ENCODE measurements around the gene PREX1.
"Not testable (repeated sequence)": the region's sequence is repeated elsewhere in the genome, so short reads cannot be mapped to it uniquely, and the experiment has no call there.

Gene PREX1, protein sequence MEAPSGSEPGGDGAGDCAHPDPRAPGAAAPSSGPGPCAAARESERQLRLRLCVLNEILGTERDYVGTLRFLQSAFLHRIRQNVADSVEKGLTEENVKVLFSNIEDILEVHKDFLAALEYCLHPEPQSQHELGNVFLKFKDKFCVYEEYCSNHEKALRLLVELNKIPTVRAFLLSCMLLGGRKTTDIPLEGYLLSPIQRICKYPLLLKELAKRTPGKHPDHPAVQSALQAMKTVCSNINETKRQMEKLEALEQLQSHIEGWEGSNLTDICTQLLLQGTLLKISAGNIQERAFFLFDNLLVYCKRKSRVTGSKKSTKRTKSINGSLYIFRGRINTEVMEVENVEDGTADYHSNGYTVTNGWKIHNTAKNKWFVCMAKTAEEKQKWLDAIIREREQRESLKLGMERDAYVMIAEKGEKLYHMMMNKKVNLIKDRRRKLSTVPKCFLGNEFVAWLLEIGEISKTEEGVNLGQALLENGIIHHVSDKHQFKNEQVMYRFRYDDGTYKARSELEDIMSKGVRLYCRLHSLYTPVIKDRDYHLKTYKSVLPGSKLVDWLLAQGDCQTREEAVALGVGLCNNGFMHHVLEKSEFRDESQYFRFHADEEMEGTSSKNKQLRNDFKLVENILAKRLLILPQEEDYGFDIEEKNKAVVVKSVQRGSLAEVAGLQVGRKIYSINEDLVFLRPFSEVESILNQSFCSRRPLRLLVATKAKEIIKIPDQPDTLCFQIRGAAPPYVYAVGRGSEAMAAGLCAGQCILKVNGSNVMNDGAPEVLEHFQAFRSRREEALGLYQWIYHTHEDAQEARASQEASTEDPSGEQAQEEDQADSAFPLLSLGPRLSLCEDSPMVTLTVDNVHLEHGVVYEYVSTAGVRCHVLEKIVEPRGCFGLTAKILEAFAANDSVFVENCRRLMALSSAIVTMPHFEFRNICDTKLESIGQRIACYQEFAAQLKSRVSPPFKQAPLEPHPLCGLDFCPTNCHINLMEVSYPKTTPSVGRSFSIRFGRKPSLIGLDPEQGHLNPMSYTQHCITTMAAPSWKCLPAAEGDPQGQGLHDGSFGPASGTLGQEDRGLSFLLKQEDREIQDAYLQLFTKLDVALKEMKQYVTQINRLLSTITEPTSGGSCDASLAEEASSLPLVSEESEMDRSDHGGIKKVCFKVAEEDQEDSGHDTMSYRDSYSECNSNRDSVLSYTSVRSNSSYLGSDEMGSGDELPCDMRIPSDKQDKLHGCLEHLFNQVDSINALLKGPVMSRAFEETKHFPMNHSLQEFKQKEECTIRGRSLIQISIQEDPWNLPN (N-terminal part only)

DNA sequence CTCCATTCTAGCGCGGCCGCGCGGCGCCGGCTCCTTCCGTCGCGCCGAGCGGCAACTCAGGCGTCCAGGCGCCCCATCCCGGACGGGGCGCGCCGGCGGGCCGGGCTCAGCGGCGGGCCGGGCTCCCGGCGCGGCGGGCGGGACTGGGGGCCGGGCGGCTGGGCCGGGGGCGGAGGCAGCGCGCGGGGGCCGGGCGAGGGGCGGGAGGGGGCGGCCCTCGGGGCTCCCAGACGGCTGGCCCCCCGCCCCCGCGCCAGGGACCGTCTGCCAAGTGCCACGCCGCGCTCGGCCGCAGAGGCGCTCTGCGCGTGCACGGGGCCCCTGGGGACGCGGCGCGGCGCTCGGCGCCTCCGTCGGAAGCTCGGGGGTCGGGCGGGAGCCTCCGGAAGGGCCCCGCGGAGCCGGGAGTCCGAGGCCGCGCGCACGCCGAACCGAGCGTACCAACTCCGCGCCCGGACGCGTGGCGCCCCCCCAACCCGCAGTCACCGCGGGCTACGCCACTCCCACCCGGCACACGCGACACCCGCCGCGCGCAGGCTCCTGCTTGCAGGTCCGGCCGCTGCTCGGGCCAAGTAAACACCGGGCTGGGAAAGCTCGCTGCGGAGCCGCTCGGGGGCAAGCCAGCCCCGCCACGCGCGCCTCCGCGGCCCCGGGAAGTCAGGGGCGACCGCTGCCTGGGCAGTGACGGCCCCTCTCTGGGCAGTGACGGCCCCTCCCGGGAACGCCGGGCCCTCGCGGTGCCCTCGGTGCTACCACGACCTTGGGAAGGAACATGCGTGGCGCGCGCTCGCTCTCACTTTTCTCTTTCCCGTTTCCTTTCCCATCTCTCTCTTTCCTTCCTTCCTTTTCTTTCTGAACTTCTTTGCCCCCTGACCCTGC lies at the start of gene PREX1:
TSS of gene PREX1 (minus strand) at position 145 of the 879 bp plus-strand sequence. CDS start at position 6, 139 bp downstream.
- DNase-seq (ENCODE audit: low spot score): peak; percentile 90

DNA sequence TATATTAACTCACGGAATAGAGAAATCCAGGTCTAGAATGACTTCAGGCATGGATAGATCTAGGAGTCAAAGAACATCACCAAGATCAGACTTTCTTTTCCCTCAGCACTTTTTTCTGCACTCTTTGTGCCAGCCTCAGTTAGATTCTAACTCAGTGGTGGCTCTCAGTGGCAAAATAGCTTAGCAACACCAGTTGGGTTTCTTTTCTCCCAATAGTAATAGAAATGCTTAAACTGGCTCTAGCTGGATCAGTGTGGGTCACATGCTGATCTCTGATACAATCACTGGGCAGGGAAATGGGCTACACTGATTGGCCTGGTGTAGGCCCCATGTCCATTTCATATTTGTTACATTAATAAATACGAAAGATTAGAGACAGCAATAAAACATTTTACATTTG lies 49.5 kb upstream of the PREX1 start:
- DNase-seq (ENCODE audit: low spot score): no peak

DNA sequence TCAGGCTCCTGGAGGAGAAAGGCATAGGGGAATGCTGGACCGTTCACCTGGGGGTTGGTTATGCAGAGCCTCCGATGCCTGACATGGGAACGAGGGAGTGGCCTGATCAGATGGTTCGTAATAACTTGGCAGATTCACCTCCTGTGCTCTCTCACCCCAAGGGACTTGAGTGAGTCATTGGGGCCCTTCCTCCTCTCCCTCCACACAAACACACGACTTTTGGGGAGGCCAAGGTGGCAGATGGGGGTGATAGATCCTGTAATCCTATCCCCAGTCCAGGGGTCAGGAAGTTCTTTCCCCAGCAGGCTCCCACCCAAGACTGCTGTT lies 48.1 kb upstream of the PREX1 start:
- DNase-seq (ENCODE audit: low spot score): no peak

DNA sequence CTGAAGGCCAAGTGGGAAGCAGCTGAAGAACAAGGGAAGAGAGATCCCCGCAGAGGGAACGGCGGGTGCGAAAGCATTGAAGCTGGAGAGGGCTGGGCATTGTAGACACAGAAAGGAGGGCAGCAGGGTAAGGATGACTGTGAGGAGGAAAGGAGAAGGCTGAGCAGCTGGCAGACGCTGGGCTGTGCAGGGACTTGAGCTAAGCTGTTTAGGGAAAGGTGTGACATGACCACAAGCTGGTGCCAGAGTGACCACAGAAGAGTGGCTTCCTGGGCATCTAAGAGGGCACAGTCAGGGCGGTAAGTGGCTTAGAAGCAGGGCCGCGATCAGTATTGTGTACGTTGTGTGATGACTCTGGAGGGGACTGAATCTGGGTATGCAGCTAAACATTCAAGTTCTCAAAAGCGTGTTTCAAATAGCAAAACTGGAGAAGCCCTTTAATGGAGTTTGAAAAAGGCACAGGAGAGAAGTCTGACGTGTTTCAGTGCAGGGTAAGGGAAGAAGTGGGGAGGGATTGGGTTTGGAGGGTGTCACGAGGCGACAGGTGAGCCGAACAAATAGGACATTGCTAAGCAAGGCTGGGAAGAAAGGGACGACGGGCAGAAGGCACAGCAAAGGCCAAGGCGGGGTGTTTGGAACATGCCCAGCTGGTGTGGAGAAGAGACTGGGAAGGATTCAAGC lies 47.6 kb upstream of the PREX1 start:
- no peak for DNase-seq (ENCODE audit: low spot score)

DNA sequence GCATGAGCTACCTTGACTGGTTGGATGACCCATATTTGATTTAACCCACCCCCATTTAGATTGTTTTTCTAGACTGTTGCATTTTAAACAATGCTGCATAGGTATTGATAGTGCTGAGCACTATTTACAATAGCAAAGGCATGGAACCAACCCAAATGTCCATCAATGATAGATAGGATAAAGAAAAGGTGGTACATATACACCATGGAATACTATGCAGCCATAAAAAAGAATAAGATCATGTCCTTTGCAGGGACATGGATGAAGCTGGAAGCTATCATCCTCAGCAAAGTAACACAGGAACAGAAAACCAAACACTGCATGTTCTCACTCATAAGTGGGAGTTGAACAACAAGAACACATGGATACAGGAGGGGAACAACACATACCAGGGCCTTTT lies 41.6 kb upstream of the PREX1 start:
- DNase-seq (ENCODE audit: low spot score): not testable (repeated sequence)

DNA sequence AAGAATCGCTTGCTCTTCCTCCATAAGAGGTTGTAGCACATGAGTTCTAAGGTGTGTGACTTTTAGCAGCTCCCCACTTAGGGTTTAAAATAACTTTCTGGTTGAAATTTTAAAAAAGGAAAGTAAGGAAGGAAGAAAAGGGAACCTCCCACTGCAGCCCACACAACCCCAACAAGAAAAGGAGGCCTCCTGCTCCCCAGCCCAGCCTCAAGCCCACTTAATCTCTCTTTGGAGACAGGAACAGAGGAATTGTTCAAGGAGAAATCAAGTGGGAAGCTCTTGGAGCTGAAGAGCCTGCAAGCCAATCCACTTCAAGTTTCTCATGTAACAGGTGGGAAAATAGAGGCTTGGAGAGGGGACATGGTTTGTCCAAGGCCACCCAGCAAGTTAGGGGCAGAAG lies 39.1 kb upstream of the PREX1 start:
- DNase-seq (ENCODE audit: low spot score): no peak

DNA sequence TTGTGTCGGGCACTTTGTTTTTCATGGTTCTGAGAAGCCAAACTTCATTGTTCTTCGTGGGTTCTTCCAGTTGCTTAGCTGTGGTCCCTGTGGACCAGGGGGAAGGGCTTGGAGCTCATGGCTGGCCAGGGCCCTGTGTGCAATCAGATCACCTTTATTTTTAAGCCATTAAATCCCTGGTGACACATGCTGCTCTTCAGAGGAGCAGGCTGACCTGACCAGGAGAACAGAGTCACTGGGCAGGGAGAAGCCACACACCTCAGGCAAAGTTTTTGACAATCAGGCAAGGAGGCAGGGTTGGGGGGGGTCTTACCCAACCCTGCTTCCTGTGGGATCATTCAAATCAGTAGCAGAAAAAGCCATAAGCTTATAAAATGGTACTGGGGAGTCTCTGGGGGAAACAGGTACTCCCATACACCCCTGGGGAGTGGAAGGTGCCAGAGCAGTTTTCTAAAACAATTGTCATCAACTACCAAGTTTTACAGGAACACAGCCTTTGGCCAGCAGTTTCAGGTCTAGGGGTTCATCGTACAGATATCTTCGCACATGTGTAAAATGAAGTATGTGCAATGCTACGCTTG lies 37.0 kb upstream of the PREX1 start:
- no peak for DNase-seq (ENCODE audit: low spot score)

DNA sequence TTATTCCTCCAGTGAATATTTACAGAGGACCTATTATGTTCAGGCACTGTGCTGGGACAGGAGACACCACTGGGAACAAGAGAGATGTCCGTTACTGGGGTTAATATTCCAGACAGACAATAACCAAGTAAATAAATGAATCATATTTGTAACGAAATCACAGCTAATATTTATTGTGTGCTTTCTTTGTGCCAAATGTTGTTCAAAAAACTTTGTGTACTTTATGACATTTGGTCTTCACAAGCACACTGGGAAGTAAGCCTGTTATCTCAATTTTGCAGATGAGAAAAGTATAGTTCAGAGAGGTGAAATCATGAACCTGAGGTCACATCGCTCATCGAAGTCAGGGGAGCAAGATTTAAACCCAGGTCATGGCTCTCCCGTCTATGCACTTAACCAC lies 36.5 kb upstream of the PREX1 start:
- no peak for DNase-seq (ENCODE audit: low spot score)

DNA sequence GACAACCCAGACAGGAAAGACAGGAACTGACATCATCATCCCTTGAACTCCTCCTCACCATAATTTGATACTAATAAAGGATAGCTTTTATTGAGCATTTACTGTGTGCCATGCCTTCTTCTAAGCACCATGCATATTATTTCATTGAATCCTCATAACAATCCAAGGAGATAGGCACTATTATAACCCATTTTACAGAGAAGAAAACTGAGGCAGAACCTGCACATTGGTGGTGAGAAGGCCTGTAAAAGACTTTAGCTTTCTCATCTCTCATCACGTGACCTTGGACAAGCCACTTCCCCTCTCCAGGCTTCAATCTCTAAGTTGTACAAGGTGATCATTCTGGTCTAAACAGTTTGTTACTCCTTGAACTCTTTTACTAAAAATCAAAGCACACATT lies 34.5 kb upstream of the PREX1 start:
- DNase-seq (ENCODE audit: low spot score): no peak

DNA sequence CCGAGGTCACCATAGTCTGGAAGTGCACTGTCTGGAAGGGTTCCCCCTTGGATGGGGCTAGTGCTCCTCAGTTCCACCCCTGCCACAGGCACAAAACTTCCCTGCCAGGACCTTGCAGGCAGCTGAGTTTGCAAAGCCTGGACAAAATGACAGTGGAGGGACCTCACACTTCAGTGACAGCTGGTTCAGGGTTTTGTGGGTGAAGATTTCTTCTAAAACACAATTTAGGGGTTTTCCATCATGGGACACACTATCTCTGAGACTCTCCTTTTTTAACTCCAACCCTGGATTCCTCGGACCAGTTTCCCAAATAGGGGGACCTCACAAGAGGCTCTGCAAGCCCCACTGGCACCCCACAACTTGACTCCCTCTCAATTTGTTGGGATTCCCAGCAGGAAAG lies 33.6 kb upstream of the PREX1 start:
- no peak for DNase-seq (ENCODE audit: low spot score)

DNA sequence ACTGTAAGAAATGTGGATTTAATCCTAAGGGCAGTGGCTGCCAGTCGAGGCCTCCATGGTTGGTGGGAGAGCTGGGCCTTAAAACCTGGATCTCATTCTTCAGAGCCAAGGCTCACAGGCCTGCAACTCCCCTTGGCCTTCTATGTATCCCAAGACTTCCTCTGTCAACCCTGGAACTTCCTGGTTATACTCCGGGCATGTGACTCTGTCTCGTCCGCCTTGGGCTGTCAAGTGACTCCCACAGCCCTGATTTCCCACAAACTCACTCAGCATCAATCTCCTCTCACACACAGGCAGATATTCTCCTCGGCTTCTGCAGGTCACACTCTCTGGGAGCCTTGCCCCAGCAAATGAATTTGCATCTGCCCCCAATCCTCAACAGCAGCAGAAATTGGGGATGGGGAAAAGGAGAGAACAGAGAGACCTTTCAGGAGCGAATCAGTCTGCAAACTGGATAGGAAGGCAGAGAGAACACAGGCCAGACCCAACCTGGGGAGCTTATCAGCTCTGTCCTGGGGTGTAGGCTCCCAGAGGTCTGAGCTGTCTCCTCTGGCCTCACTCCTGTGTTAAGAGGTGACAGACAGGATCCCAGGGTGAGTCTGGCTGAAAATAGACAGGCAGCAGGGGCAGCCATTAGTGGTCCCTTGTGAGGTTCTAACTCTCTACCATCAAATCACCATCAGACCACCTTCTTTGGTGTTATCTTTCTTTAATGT lies 30.4 kb upstream of the PREX1 start:
- no peak for DNase-seq (ENCODE audit: low spot score)

DNA sequence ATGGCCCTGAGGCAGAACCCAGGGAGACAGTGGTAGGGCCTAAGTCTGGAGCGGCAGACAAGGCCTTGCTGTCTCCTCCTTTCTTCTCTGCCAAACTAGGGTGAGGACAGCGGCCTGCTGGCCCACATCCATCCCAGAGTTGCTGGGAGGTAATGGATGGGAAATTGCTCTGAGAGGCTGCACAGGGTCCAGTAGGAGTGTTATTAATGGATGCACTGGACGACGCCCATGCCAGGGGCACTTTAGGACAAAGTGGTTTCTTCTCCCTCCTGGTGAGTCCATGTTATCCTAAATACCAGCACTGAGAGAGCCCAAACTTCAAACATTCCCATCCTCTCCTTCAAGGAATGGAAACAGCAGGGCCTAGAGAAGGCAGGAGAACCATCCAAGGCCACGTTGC lies 28.3 kb upstream of the PREX1 start:
- DNase-seq (ENCODE audit: low spot score): no peak

DNA sequence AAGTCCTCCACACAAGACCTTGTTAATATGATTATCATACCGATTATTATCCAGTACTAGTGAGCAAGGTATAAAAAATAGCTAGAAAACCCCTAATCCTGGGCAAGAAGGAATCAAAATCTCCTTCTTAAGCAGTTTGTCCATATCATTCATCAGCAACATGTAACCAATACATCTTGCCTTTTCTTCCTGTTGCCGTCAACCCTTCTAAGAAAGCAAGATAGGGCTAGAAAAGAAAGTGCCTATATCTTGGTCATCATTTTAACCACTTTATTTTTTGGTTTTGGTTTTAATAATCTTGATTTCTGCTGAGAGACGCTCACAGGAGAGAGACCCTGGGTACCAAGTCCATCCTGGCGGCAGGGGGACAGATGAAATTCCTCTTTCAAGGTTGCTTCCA lies 27.2 kb upstream of the PREX1 start:
- no peak for DNase-seq (ENCODE audit: low spot score)

DNA sequence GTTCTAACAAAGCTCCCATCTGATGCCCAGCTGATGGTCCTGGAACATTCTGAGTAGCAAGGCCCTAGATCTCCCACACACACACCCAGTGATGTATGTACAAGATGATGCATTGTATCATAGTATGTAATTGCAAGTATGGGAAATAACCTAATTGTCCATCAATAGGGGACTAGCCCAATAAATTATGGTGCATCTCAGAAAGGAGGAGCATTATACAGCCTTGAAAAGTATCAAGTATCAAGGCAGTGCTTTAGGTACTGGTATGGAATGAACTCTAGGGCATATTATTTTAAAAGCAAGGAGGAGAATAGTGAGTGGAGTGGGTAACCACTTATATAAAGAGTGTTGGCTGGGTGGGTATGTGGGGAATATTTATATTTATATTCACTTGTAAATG lies 24.8 kb upstream of the PREX1 start:
- no peak for DNase-seq (ENCODE audit: low spot score)

DNA sequence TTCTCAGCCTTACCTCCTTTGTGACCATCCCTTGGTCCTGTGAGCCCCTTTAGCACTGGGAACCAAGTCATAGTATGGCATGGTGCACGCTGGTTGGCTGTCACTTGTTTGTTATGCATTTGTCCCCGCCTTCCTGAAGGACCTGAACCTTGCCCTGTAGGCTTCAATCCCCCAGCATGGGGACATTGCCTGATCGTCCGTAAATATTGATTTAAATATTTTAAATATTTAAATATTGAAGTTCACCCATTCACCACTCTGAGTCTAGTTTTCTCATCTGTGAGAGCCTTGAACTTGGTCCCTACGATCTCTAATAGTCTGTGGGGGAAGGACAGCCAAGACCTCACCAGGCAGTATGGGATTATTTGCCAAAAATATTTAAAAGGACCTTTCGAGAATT lies 23.8 kb upstream of the PREX1 start:
- DNase-seq (ENCODE audit: low spot score): no peak

DNA sequence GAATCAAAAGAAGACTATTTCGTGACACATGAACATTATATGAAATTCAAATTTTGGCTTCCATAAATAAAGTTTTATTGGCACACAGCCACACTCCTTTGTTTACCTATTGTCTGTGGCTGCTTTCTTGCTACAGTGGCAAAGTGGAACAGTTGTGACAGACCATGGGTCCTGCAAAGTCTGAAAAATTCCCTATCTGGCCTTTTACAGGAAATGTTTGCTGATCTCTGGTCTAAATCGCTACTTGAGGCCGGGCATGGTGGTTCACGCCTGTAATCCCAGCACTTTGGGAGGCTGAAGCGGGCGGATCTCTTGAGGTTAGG lies 23.1 kb upstream of the PREX1 start:
- no peak for DNase-seq (ENCODE audit: low spot score)

DNA sequence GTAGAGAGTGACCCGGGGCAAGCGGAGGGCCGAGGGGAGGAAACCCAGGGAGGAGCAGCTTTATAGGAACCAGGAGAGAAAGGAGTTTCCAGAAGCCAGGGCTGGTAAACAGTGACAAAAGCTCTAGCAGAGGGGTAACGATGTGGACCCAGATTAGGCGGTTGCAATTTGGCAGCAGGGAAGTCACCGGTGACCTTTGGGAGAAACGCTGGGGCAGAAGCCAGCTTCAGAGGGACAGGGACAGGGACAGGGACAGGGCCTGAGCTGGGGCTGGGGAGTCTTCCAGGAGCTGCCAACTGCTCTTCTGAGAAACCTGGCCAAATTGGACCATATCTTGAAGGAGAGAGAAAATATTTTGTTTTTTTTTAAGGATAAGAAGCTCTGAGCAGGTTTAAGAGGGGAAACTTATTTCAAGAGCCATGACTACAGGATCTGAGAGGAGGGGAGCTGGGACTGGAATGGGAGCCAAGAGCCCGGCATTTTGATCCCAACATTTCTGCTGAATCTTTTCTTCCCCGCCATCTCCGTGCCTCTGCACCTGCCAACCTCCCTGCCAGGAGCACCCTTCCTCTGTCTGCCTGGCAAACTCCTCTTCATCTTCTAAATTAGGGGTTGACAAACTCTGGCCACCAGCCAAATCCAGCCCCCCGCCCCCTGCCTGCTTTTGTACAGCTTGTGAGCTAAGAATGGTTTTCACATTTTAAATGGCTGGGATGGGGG lies 22.6 kb upstream of the PREX1 start:
- no peak for DNase-seq (ENCODE audit: low spot score)

DNA sequence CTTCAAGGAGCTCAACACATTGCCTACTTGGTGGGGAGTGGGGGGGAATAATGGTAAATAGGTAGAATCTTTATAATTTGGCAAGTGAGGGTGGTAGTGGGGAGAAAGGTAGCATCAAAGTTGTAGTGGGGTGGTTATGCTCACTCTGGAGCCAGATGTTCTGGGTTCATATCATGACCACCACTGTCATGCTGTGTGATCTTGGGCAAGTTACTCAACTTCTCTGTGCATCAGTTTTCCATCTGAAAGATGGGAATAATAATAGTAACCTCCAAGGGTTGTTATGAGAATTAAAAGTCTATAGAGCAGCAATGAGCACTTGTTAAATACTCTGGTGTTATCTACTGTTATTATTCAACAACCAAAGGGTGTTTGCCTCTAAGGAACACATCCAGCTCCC lies 22.0 kb upstream of the PREX1 start:
- DNase-seq (ENCODE audit: low spot score): no peak

DNA sequence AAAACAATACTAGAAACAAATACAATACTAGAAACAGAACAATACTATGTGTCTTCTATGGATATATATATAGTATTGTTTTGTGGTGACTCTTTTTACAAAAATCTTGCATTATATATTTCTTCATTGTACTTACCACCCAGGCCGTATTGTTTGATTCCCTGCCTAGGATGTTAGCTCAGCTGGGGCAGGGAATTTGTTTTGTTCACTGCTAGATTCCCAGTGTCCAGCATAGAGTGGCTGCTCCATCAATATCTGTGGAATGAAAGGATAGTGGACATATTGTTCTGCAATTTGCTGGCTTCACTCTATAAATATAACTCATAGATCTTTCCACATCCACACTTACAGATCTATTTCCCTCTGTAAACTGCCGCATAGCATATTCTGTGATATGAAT lies 21.5 kb upstream of the PREX1 start:
- DNase-seq (ENCODE audit: low spot score): no peak
